ENCODE data around the gene KCTD7.

- TF ChIP-seq ZFP30 (CRISPR knock-in tag; IDR thresholded peaks at IDR 0.05), result no peak
- no peak for TF ChIP-seq ARNTL (CRISPR knock-in tag; IDR thresholded peaks at IDR 0.05; ENCODE audit: borderline replicate concordance, low read depth)
- no peak for TF ChIP-seq RARB (CRISPR knock-in tag; IDR thresholded peaks at IDR 0.05)
- no peak for TF ChIP-seq TOX (CRISPR knock-in tag; IDR thresholded peaks at IDR 0.05; ENCODE audit: borderline replicate concordance)
- TF ChIP-seq CSRNP3 (CRISPR knock-in tag; IDR thresholded peaks at IDR 0.05), result no peak
- no peak for TF ChIP-seq TCF4 (CRISPR knock-in tag; IDR thresholded peaks at IDR 0.05; ENCODE audit: borderline replicate concordance)
- TF ChIP-seq CSDC2 (CRISPR knock-in tag; IDR thresholded peaks at IDR 0.05), result no peak
- no peak for TF ChIP-seq ZNF565 (CRISPR knock-in tag; conservative IDR thresholded peaks at IDR 0.05; ENCODE audit: low read depth)
- TF ChIP-seq POU6F1 (CRISPR knock-in tag; IDR thresholded peaks at IDR 0.05; ENCODE audit: borderline replicate concordance, low read depth), result no peak
These were observed 39.4 kb downstream of the KCTD7 start for GRCh38 chr7:66668112-66668511.

All from SK-N-SH treated with all-trans-retinoic acid at 6 μM for 48 hours (cell line).